Stimulated activated CD8-positive, alpha-beta memory T cell treated with anti-CD3 and anti-CD28 coated beads, Interleukin-4, amount 100 ng/mL, for 4 hours (primary cell): ENCODE results near the gene DCAF10.
"Not testable (repeated sequence)": the region's sequence is repeated elsewhere in the genome, so short reads cannot be mapped to it uniquely, and the experiment has no call there.

Experiments used
- DNase-seq, 2 donors: peaks; one replicate each; pipeline ENCODE4 v3.0.0-alpha.2; 2020; ENCODE audit warnings: low read depth in 2 of 2, low spot score in 1 of 2

DCAF10 gene

DNA sequence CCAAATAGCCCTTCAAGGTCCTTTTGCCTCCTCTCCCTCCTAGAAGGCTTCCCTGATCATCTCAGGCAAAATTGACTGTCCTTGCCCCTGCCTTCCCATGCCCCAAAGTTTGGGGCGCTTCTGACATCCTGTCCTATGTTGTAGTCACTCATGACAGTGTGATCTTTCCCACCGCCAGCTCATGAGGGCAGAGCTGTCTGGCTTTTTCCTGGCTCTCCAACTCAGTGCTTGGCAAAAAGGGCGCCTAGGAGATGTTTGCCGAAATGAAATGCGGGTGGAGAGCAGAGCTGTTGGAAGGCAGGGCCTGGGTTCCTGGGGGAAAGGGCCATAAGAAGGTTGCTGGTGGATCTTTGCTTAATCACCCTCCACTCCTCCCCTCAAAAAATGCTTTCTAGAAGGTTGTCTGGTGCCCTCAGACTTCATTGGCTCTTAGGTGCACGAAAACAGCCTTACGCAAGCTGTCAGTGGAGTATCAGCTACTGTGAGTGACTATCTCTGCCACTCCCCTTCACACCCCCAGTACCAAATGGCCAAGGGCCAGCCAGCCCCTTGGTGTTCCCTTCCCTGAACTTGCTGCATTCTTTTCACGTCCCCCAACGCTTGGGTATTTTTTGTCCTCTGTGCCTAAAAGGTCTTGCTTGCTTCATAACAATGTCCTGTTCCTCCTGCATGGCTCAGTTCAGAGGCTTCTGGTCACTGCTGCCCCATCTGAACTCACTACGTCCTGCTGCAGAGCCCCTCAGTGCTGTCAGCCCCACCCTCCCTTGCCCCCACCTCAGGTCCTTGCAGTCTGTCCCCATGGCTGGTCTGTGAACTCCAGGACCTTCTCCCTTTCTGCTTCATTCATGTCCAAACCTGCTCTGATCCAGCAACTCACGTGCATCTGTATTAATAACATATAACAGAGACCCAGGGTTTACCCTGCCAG, 106.0 kb downstream of the DCAF10 start:
- DNase-seq, result no peak

DNA sequence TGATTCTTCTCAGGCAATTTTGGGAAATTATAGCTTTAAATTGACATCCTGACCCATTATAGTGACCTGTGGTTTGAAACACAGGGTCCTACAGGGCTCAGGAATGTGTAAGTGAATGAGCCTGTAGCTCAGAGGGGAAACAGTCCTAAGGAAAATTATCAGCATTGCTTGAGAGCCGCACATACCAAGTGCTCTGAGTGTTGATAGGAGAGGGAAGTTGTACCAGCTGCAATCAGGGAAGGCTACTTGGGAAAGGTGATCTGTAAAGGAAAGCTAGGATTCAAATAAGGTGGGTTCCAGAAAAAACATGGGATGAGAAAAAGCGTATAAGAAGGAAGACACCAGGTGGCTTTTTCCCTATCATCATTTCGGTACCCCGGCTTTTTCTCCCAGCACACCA, 107.7 kb downstream of the DCAF10 start:
- no peak for DNase-seq

DNA sequence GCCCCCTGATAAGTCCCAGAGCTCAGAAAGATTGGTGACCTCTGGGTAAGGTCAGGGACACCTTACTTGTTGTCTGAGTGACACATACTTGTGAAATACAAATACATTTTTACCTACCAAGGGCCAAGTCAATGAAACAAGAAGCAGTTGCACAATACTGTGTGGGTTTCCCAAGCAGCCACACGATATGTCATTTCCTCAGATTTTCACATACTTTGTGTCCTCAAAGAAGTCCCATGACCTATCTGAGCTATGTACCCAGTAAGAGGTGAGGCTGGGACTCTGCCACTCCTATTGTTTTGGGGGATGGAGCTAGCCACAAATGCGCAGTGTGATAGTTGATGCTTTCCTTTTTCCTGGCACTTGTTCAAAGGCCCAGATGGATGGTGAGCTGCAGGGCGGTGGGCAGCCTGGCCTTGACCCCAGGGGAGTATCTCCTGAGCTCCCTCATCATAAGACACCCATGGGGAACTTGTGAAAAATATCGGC, 108.1 kb downstream of the DCAF10 start:
- no peak for DNase-seq

DNA sequence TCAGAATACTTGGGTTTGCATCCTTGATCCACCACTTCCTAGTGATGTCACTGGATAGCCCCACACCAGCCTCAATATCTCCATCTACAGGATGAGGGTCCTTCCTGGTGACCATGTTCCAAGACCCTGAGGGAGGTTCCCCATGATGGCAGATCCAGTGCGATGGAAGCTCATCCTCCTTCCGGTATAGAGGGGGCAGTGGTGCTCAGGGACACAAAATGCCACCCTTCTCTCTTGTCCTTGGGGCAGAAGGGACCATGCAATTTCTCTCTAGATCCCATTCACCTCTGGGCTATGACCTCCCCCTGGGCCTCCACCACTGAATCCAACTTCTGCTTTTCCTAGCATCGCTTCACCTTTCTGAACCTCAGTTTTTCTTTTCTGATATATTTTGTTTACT, 108.7 kb downstream of the DCAF10 start:
- no peak for DNase-seq

DNA sequence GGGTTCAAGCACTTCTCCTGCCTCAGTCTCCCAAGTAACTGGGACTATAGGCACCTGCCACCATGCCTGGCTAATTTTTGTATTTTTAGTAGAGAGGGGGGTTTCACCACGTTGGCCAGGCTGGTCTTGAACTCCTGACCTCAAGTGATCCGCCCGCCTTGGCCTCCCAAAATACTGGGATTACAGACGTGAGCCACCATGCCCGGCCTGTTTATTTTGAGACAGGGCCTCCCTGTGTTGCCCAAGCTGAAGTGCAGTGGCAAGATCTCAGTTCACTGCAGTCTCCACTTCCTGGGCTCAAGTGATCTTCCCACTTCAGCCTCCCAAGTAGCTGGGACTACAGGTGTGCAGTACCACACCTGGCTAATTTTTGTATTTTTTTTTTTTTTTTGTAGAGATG, 109.2 kb downstream of the DCAF10 start:
- DNase-seq, result not testable (repeated sequence)

DNA sequence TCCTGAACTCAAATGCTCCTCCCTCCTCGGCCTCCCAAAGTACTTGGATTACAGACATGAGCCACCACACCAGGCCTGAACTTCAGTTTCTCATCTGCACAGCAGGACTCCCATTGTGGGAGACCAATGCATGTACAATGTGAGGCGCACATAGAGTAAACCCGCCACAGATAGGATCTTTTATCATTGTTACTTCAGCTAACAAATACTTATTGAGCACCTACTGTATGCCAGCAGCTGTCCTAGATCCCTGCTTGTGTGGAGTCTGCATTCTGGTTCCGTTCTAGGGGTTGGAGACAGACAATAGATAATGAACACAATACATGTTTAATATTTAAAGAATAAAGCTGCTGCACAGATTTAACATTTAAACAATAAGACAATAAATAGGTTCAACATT, 109.7 kb downstream of the DCAF10 start:
- no peak for DNase-seq

DNA sequence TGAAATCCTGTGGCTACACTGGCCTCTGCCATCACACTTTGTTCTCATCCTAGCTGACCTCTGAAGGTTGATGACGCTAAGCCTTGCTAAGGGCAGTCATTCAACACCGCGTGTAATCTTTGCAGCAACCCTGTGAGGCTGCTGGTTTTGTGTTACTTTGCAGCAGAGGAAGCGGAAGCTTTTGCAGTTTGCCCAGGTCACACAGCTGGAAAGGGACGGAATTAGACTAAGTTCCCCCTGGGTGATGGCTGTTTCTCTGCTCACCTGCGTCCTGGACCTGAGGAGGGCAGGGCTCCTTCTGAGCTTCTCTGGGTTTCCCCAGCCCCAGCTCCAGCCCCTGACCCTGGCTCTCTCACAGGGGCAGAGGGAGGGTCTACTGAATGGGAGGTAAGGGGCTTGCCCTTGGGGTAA, 110.7 kb downstream of the DCAF10 start:
- no peak for DNase-seq

DNA sequence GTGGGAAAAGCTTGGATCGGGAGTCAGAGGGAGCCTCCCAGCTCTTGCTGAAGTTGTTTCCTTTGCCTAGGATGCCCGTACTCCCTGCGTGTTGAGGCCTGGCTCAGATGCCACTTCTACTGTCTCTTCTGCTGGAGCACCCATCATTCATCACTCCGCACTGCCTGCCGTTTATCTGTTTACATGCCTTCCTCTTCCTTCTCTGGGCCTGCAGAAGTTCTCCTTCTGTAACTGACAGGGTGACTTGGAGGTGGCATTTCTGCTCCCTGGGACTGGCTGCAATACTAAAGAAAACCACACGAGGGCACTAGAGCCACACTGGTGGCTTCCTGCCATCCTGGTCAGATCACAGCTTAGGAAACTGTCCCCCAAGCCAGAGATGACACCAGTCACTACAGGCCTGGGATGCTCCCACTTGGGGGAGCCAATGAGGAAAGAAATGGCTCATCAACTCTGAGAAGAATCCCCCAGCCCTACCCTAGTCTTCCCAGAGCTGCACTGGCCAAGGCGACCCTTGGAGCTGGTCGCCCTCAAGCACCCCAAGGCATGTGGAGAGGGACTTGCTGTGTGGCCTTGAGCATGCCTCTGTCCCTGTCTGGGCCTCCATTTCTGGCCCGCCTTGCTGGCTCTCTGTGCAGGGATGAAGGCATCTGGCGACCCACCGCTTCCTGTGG, 113.0 kb downstream of the DCAF10 start:
- peak; percentile 41 to 80 for DNase-seq

DNA sequence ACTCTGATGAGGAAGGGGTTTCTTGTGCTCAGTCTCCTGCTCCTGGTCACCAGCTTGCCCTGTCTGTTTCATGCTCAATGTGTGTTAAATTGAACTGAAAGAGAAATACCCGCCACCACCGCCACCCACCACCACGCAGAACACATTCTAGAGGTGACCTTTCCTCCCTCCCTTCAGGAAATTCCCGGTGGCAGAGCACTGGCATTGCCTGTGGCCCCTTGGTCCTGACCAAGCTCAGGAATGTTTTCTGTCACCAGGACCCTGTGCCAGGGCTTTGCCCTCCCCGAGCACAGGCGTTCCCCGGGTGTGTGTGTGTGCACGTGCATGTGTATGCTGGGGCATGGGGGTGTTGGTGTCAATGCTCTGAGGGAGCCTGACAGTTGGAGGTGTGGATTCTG, 113.6 kb downstream of the DCAF10 start:
- no peak for DNase-seq

DNA sequence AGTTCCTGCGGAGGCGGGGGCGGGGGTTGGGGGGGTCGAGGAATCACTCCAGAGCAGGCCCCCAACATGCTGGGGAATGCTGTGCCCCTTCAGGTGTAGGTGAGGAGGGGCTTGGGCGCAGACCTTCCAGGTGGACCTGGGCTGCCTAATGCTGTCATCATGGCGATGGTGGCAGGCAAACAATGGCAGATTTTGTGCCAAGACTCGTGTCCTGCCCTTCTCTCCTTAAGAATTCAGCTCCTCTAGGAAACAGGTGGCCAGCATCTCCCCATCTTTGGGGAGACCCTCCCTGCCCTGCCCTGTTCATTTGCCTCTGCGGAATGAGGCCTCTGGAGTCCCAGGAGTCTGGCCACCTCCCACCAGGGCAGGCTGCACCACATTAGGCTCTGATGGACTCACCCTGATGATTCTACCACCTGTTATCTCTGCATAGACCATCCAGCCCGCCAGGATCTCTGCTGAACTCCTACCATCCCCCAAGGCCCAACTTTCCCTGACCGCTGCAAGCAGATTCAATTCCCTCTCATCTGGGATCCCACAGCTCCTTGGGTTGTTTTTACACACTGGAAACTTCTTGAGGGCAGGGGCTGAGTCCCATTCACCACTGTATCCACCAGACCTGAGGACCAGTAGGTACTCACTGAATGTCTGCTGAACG, 114.2 kb downstream of the DCAF10 start:
- DNase-seq, result no peak

DNA sequence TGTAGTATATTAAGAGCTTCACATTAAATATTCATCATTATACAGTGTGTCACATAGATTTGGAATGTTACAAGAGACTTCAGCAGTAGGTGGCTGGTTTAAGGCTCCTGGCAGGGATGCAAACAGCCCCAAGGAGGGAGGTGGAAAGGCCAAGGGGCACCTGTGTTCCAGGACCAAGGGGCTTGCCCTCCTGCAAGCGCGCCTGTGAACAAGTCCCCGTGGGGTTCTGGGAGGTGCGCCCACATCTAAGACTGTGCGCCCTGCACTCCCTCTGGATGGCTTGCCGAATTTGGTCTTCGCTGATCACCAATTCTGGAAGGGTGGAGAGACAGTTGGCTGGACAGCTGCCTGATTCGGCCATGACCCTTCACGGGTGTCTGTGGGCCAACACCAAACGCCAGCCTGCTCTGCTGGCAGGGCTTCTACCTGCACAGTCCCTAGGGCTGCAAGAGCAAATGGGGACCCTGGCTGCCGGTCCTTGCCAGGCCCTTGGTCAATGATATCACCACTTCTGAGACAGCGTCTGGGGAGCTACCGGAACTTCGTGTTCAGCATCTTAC, 115.4 kb downstream of the DCAF10 start:
- no peak for DNase-seq

DNA sequence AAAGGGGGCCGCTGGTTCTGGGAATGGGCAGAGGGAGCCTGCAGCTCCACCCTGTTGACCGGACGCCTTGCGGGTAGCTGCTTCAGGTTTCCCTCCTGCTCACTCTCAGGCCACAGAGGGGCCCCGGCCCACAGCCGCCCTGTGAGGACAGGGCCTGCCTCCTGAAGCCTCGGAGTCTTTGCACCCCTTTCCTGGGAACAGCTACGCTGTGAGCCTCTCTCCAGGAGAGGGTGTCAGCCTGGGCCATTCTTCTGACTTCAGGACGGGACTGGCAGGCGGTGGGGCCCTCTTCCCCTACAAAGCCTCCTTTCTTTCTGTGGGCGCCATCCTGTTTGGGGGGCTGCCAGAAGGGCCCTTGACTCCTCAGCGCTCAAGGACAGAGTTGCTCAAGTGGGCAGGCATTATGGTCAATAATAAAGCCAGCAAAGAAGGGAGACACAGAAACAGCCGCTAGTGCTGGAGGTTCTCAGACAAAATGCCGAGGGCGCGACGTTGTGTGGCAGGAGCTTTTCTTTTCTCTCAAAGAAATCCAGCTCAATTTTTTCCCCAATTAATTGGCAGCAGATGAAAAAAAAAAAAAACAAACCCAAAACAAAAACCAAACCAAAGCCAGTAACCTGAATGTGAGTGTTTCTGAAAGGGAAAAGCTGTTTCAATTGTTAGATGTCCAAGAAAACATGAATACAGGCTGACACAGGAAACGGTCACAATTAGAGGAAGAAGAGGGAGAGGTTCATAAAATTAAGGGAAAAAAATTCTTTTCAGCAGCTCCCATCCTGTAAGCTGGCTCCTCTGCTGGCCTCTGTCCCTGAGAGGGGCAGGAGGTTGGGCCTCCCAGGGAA, 116.1 kb downstream of the DCAF10 start:
- DNase-seq, result no peak
